Activated CD8-positive, alpha-beta memory T cell treated with anti-CD3 and anti-CD28 coated beads, Interleukin-2, amount 50 U/mL, for 24 hours (primary cell): Measurements from ENCODE around the gene LRRC18.

ENCODE experiments used
- DNase-seq: peaks from one replicate; pipeline ENCODE4 v3.0.0-alpha.2; 2020; ENCODE audit errors: extremely low read depth

Gene LRRC18

GRCh38 chr10:48946332-48946731 lies 6.7 kb upstream of the LRRC18 start:
- DNase-seq: no peak

- no peak for DNase-seq
Observed at GRCh38 chr10:48945441-48946130, 5.9 kb upstream of the LRRC18 start.

GRCh38 chr10:48944171-48944570 lies 4.5 kb upstream of the LRRC18 start:
- DNase-seq: no peak

GRCh38 chr10:48943096-48943495 lies 3.5 kb upstream of the LRRC18 start:
- DNase-seq: no peak

GRCh38 chr10:48941427-48942075 lies 1.9 kb upstream of the LRRC18 start:
- DNase-seq: no peak

- no peak for DNase-seq
Observed at GRCh38 chr10:48940958-48941357, 1.3 kb upstream of the LRRC18 start.

- DNase-seq: no peak
Observed at GRCh38 chr10:48940372-48940771, 732 bp upstream of the LRRC18 start.

- DNase-seq: no peak
Observed at GRCh38 chr10:48938990-48939536, 577 bp downstream of the LRRC18 start.

- no peak for DNase-seq
Observed at GRCh38 chr10:48938281-48938680, 1.4 kb downstream of the LRRC18 start.

- DNase-seq: no peak
Observed at GRCh38 chr10:48937796-48938195, 1.8 kb downstream of the LRRC18 start.

GRCh38 chr10:48935577-48935976 lies 4.1 kb downstream of the LRRC18 start:
- no peak for DNase-seq

GRCh38 chr10:48934672-48935501 lies 4.8 kb downstream of the LRRC18 start:
- DNase-seq: no peak

- no peak for DNase-seq
Observed at GRCh38 chr10:48932831-48933664, 6.6 kb downstream of the LRRC18 start.

GRCh38 chr10:48931188-48931587 lies 8.5 kb downstream of the LRRC18 start:
- no peak for DNase-seq

- no peak for DNase-seq
Observed at GRCh38 chr10:48929413-48929990, 10.1 kb downstream of the LRRC18 start.

GRCh38 chr10:48926764-48927540 lies 12.7 kb downstream of the LRRC18 start:
- no peak for DNase-seq

GRCh38 chr10:48926255-48926654 lies 13.4 kb downstream of the LRRC18 start:
- no peak for DNase-seq

GRCh38 chr10:48924988-48925387 lies 14.7 kb downstream of the LRRC18 start:
- DNase-seq: no peak

- no peak for DNase-seq
Observed at GRCh38 chr10:48923748-48924147, 15.9 kb downstream of the LRRC18 start.

GRCh38 chr10:48913674-48914073 lies 26.0 kb downstream of the LRRC18 start:
- no peak for DNase-seq
